ENCODE results near the gene PVALEF.

Gene PVALEF

GRCh38 chr17:81128774-81129173 is 36.5 kb upstream of the PVALEF start:
- peak; percentile 95 for DNase-seq (ENCODE audit: low spot score)

DNA sequence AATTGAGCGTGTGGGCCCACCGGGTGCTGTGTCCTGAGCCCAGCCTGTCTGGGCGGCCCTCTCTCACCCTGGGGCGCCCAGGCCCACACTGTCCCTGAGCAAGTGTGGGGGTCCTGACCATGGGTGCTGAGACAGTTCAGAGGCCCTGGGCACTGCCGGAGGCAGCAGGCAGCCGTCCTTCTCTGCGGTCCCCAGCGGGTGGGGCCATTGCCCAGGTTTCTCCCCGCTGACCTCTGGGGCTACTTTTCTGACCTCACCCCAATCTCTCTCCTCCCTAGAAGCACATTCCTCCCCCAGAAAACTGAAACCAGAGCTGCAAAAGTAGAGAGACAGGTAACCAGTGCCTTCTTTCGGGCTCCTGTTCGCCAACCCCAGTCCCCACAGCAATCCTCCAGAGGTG is 36.0 kb upstream of the PVALEF start:
- no peak for DNase-seq (ENCODE audit: low spot score)

DNA sequence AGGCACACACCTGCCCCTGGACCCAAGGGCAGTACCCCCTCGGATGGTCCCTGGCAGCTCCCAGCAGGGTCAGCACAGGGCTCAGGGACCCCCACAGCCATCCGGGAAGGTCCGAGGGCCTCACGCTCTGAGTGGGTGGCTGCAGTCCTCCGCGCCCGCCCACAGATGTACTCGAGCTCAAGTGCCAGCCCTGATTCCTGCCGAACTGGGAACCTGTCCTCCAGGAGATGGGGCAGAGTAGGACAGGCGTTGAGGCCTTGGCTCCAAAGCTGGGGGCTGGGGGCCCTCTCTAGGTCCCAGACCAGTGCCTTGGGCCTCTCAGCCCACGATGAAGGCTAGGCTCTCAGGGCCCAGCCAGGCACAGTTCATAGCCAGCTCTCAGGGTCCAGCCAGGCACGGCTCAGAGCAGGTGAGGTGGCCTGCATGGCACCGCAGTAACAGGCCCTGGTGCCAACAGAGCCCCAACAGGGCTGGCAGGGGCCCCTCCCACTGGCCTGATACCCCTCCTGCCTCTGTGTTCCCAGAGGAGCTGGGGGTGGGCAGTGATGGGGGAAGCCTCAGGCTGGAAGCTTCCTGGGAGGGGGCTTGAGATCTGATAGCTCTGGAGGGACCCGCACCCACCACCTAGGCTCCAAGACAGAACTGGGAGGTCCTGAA is 35.5 kb upstream of the PVALEF start:
- no peak for DNase-seq (ENCODE audit: low spot score)

- DNase-seq (ENCODE audit: low spot score), result peak; percentile 78
These were observed 34.6 kb upstream of the PVALEF start for GRCh38 chr17:81130385-81131361.

GRCh38 chr17:81131486-81132196 is 33.7 kb upstream of the PVALEF start:
- no peak for DNase-seq (ENCODE audit: low spot score)

DNA sequence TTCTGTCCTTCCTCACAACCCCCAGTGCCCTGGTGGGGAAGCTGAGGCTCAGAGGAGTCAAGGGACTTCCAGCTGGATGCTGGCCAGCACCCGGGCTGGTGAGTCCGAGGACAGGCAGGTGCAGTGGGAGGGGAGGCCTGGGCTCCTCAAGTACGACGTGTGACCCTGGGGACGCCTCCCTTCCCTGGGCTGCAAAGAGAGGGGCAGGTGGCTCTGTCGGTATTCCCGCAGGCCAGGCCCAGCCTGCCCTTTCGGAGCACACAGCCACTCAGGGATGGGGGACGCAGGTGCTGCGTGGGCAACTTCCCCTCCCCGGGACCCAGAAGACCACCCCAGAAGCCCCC is 33.1 kb upstream of the PVALEF start:
- no peak for DNase-seq (ENCODE audit: low spot score)

GRCh38 chr17:81132770-81133723 is 32.3 kb upstream of the PVALEF start:
- DNase-seq (ENCODE audit: low spot score), result no peak

DNA sequence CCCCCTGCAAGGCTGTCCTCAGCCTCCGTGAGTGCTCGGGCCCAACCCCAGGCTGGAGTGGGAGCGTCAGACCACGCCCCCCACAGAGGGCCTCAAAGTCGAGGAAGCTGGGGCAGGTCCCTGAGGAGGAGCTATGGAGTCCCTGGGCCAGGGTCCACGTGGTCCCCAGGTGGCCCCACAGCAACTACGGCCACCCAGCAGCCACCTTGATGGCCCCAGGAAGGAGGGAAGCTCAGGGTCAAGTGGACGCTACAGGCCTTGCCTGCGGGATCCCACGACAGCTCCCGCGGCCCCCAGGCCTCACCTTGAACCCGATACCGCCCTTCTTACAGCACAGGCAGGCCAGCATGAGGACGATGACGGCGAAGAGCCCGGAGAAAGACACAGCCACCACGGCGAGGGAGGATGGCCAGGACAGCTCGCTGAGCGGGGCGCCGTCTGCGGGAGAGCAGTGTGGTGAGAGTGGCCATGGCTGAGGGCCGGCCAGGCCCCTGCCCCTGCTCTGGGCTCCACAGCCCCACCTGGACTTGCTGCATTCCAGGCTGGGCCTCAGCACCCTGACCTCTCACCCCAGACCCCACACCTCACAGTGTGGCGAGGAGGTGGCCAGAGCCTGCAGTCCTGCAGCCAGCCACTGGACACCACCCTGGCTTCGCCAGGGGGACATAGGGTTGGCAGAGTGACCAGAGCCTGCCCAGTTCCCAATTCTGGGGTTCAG is 31.1 kb upstream of the PVALEF start:
- no peak for DNase-seq (ENCODE audit: low spot score)

GRCh38 chr17:81135505-81136278 is 29.6 kb upstream of the PVALEF start:
- no peak for DNase-seq (ENCODE audit: low spot score)

GRCh38 chr17:81136366-81136765 is 28.9 kb upstream of the PVALEF start:
- DNase-seq (ENCODE audit: low spot score), result no peak

- no peak for DNase-seq (ENCODE audit: low spot score)
These were observed 28.1 kb upstream of the PVALEF start for GRCh38 chr17:81137248-81137647.

DNA sequence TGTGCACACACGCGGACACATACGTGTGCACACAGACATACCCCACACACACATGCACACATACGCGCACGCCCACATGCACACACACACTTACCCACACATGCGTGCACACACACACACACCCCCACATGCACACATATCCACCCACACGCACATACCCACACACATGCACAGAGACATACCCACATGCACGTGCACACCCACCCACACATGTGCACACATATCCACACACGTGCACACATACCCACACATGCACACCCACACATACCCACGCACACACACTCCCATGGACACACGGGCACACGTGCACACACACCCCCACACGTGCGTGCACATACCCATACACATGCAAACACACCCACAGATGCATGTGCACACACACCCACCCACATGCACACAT is 27.2 kb upstream of the PVALEF start:
- no peak for DNase-seq (ENCODE audit: low spot score)

- DNase-seq (ENCODE audit: low spot score), result no peak
These were observed 26.8 kb upstream of the PVALEF start for GRCh38 chr17:81138500-81138899.

DNA sequence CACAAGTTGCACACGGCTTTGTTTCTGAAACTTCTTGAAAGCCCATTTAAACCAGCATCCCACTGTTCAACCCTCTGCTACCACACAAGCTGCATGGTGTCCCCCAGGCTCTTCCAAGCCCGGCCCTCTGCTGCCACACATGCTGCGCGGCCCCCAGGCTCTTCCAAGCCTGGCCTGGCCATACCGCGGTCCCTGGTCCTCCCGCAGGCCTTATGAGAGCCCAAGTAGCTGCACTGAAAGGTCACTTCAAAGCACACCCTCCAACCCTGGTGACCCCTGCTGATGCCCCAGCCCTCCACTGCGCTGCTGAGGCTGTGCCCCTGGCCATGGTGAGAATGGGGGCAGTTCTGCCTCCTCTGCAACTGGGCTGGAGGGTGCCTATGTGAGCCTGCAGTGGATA is 25.9 kb upstream of the PVALEF start:
- DNase-seq (ENCODE audit: low spot score), result no peak

DNA sequence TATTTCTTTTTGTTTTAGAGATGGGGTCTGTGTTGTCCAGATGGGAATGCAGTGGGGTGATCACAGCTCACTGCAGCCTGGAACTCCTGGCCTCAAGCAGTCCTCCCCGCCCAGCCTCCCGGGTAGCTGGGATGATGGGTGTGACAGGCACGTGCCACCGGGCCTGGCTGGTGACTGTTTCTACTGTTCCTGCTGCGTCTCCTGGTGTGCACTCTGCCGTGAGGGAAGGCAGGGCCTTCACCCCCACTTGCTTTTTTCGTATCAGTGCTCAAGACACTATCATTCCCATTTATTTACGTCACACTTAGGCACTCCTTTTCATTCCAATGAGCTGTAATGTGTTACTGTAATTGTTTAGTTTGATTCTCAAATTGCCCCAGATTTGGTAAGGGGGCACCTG is 25.3 kb upstream of the PVALEF start:
- DNase-seq (ENCODE audit: low spot score), result no peak

GRCh38 chr17:81140695-81141094 is 24.6 kb upstream of the PVALEF start:
- DNase-seq (ENCODE audit: low spot score), result no peak

DNA sequence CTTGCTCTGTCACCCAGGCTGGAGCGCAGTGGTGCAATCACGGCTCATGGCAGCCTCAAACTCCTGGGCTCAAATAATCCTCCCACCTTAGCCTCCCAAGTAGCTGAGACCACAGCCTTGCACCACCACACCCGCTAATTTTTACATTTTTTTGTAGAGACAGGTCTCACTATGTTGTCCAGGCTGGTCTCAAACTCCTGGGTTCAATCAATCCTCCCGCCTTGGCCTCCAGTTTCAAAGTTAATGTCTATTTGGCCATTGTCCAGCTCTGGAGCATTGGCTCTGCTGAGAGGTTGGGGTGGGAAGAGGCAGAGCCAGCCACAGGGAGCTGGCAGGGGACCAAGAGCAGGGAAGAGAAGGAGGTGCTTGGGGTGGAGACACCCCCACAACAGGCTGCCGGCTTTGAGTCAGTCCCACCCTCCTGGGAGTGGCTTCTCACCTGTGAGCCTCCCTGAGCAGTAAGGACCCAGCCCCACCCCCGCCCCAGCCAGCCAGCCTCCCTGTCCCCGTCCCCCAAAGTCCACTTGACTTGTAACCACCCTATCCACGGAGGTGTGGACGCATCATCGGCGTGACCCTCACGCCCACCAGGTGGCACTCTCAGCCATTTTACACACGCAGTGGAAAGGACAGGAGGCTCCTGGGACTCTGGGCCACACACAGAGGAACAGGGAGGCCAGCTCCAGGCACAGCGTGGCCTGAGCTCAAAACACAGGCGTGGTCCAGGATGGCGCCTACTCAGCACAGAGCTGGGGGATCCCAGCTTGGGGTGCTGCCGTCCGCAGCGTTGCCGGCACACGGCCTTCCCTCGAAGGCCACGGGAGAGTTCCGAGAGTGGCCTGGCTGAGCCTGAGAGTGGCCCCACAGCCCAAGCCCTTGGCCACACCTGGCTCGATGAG is 22.8 kb upstream of the PVALEF start:
- DNase-seq (ENCODE audit: low spot score), result peak; percentile 87

DNA sequence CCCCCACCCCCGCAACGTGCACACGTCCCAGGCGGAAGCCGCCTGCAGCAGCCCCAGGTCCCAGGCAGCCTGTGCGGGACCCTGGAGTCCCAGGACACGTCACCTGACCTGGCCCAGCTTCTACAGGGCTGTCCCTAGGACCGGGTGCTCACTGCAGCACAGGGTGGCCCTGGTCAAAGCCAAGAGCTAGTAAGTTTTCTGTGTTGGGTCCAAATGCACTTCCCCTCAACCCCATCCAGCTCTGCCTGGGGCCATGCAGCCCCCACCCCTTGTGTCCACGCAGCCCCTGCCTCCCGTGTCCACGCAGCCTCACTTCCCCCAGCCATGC is 22.1 kb upstream of the PVALEF start:
- no peak for DNase-seq (ENCODE audit: low spot score)

DNA sequence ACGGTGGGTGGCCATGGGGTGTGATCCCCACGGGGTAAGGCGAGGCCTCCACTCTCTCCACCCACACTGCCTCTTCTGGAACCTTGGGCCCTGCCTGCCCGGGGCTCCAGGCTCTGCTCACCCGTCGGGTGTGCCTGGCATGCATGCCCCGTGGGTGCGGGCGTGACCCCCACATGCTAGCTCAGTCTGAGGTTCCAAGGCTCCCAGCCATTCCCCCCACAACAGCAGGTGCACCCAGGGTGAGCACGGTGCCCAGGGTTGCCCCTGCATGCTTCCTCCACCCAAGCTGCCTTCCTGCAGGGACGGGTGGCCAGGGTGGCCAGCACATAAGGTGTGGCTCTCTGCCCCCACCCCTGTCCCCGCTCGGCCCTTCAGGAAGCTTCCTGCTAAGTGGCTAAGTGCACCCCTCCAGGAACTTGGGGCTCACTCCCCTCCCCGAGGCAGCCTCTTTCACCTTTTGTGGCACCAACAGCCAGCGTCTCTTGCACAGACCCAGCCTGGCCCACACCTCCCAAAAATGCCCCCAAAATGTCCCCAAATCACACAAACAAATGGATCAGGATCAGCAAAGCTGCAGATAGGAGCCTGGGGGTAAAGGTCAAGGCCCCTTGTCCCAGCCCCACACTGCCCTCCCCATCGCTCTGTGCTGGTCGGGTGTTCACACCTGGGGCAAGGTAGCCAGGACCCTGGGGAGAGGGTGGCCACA is 21.4 kb upstream of the PVALEF start:
- DNase-seq (ENCODE audit: low spot score), result no peak

Data from pons (tissue), 1 donor.